HepG2 (cell line): ENCODE measurements around the gene SMOC1. TPM values are rescaled to one million over a fixed set of nuclear protein-coding genes. Genes with fewer than 3 reads are reported as not detected.

Source experiments
- ATAC-seq: fragments of 200-7000 bp; cut with Tn5 transposase; 3 replicates; pipeline ENCODE4 v1.9.1; 2020; ENCODE audit warnings: mild to moderate bottlenecking, moderate library complexity
- BruUV-seq: library from RNA; stranded (reverse); fragments of 400-500 nt; replicated peaks from 2 replicates; lab custom pipeline; 2021; lab: Mats Ljungman, UMichigan
- CTCF ChIA-PET: fragments of 300-600 bp; formaldehyde crosslinking; extraction: SDS; loops from one replicate; lab custom pipeline; 2021; ENCODE audit warnings: low total read pairs, inconsistent platforms, low intra/inter-chr PET ratio; lab: Yijun Ruan, JAX
- POLR2A ChIA-PET: fragments of 350-600 bp; sonication (Branson Sonifier 250); formaldehyde crosslinking; loops from one replicate; lab custom pipeline; 2020; ENCODE audit warnings: antibody characterized with exemption, inconsistent platforms; lab: Yijun Ruan, JAX
- DNase-seq: peaks from one replicate; pipeline ENCODE4 v3.0.0-alpha.2; 2015; ENCODE audit warnings: low spot score
- FAIRE-seq: peaks from 3 replicates; lab custom pipeline; 2011; peaks lifted over from hg19 to GRCh38; lab: Jason Lieb, UNC
- H2AFZ ChIP-seq: one replicate; pipeline ENCODE4 v1.6.1; 2011; ENCODE audit warnings: low read length, inconsistent platforms
- H3K27ac ChIP-seq: fragments of 300-600 bp; 3 replicates; pipeline ENCODE4 v1.8.0; 2011; ENCODE audit warnings: mixed run types, mild to moderate bottlenecking, mixed read lengths, low read length, inconsistent platforms; ENCODE audit not compliant: insufficient read depth; ENCODE audit errors: extremely low read length
- H3K27me3 ChIP-seq, 2 experiments: fragments of 200-600 bp in 1 of 2; 2 replicates in 1 of 2; 3 replicates in 1 of 2; pipeline versions ENCODE4 v1.6.0 to v1.8.0; 2011; ENCODE audit warnings: low read length in 2 of 2, mild to moderate bottlenecking in 2 of 2, moderate library complexity in 2 of 2, inconsistent platforms in 1 of 2; ENCODE audit not compliant: insufficient read depth in 2 of 2, control insufficient read depth in 1 of 2
- H3K36me3 ChIP-seq, 2 experiments: fragments of 200-600 bp in 1 of 2; replicated peaks in 1 of 2; 2 replicates in 1 of 2; 3 replicates in 1 of 2; pipeline versions ENCODE4 v1.5.1 to v1.8.0; 2011; ENCODE audit warnings: low read length in 2 of 2, inconsistent platforms in 1 of 2; ENCODE audit not compliant: insufficient read depth in 2 of 2, control insufficient read depth in 1 of 2
- H3K4me1 ChIP-seq: 2 replicates; pipeline ENCODE4 v1.5.1; 2012; ENCODE audit warnings: low read length, inconsistent platforms; ENCODE audit not compliant: insufficient read depth
- H3K4me2 ChIP-seq: 2 replicates; pipeline ENCODE4 v1.6.0; 2011; ENCODE audit warnings: low read depth, low read length, inconsistent platforms
- H3K4me3 ChIP-seq, 3 experiments: fragments of 200-600 bp in 1 of 3; sonication (generic), shearing (Covaris generic) in 1 of 3; replicated peaks in 1 of 3; 2 replicates each; pipeline ENCODE4 v1.5.1; 2011 to 2016; ENCODE audit warnings: low read length in 3 of 3, inconsistent platforms in 2 of 3, low read depth in 2 of 3, mild to moderate bottlenecking in 2 of 3, control low read depth in 1 of 3, mixed read lengths in 1 of 3; ENCODE audit not compliant: insufficient read depth in 1 of 3
- H3K79me2 ChIP-seq: one replicate; pipeline ENCODE4 v1.6.1; 2011; ENCODE audit warnings: low read length, inconsistent platforms; ENCODE audit not compliant: insufficient read depth
- H3K9ac ChIP-seq: 2 replicates; pipeline ENCODE4 v1.6.0; 2011; ENCODE audit warnings: mild to moderate bottlenecking, low read depth, low read length, inconsistent platforms; ENCODE audit not compliant: insufficient read depth
- H3K9me3 ChIP-seq: 2 replicates; pipeline ENCODE4 v1.5.1; 2012; ENCODE audit warnings: mild to moderate bottlenecking, low read length
- H4K20me1 ChIP-seq: 2 replicates; pipeline ENCODE4 v1.6.0; 2011; ENCODE audit warnings: inconsistent platforms, mild to moderate bottlenecking, low read length, moderate library complexity; ENCODE audit not compliant: insufficient read depth
- ATF7 ChIP-seq, 2 experiments: fragments of 450-650 bp in 1 of 2; sonication (generic) in 1 of 2; formaldehyde crosslinking in 1 of 2; IDR thresholded peaks; 2 replicates each; pipeline versions ENCODE4 v1.4.0 to v1.6.1; 2016 to 2020; ENCODE audit warnings: antibody characterized with exemption in 1 of 2, mild to moderate bottlenecking in 1 of 2, missing genetic modification reagents in 1 of 2
- DR1 ChIP-seq: sonication (generic); formaldehyde crosslinking; IDR thresholded peaks from 2 replicates; pipeline ENCODE4 v1.8.0; 2021; ENCODE audit warnings: mild to moderate bottlenecking, missing genetic modification reagents, inconsistent platforms
- GATA4 ChIP-seq: sonication (generic); IDR thresholded peaks from 2 replicates; pipeline ENCODE4 v1.6.1; 2016; ENCODE audit warnings: antibody characterized with exemption, low read depth, borderline replicate concordance
- KMT2A ChIP-seq: sonication (generic); formaldehyde crosslinking; IDR thresholded peaks from 2 replicates; pipeline ENCODE4 v1.4.0; 2020; ENCODE audit warnings: missing genetic modification reagents
- ZFP41 ChIP-seq: sonication (generic); formaldehyde crosslinking; IDR thresholded peaks from 2 replicates; pipeline ENCODE4 v1.4.0; 2020; ENCODE audit warnings: mild to moderate bottlenecking, missing genetic modification reagents, borderline replicate concordance
- ZNF543 ChIP-seq: sonication (generic); formaldehyde crosslinking; IDR thresholded peaks from 2 replicates; pipeline ENCODE4 v1.4.0; 2020; ENCODE audit warnings: mild to moderate bottlenecking, missing genetic modification reagents
- ZNF562 ChIP-seq: sonication (generic); formaldehyde crosslinking; IDR thresholded peaks from 2 replicates; pipeline ENCODE4 v1.8.0; 2022; ENCODE audit warnings: missing genetic modification reagents, borderline replicate concordance
- ZNF564 ChIP-seq: sonication (generic); formaldehyde crosslinking; IDR thresholded peaks from 2 replicates; pipeline ENCODE4 v1.8.1; 2023; ENCODE audit warnings: mild to moderate bottlenecking, missing genetic modification reagents
- whole genome bisulfite sequencing: methylation state at CpG from one replicate; pipeline ENCODE4 v1.1.6; 2017; ENCODE audit warnings: low lambda C conversion rate; 5-methylcytosine and 5-hydroxymethylcytosine counted together
- in situ Hi-C: cut with HindIII; loops from 2 replicates; pipeline ENCODE4 v1.10.0; 2017; ENCODE audit warnings: low pct_unique_long_range_greater_than_20kb; ENCODE audit not compliant: extremely low pct_ligation_motif_present
- intact Hi-C: fragments of 100-400 bp; cut with micrococcal nuclease; formaldehyde crosslinking; loops from one replicate; pipeline ENCODE4 v1.10.0; 2022; ENCODE audit not compliant: unreplicated experiment
- polyA plus RNA-seq, 8 experiments: library from polyadenylated mRNA; depleted of rRNA in 3 of 8; stranded (reverse) in 7 of 8; unstranded in 1 of 8; fragments of >200 nt; fragmentation: Illumina TruSeq in 4 of 8; extraction: Trizol in 4 of 8; gene quantifications; 2 replicates each; pipeline versions ENCODE4 v1.2.1 to v1.2.3, GENCODE V29; 2011 to 2016; ENCODE audit warnings: low read depth in 4 of 8, missing spikeins in 1 of 8, mixed read lengths in 1 of 8; ENCODE audit not compliant: insufficient read depth in 1 of 8
- total RNA-seq, 5 experiments: library from RNA; depleted of rRNA; stranded (reverse); fragments of >200 nt; fragmentation: Illumina TruSeq; extraction: Trizol; gene quantifications; 2 replicates each; pipeline ENCODE4 v1.2.3, GENCODE V29; 2016; ENCODE audit warnings: low read depth in 1 of 5

The SMOC1 gene
- total and polyA plus RNA-seq, 2 of the 13 experiments (the other 11 are each of a cell fraction or from before 2014, with no cell fraction given), result 17.8 to 35.6 TPM

DNA sequence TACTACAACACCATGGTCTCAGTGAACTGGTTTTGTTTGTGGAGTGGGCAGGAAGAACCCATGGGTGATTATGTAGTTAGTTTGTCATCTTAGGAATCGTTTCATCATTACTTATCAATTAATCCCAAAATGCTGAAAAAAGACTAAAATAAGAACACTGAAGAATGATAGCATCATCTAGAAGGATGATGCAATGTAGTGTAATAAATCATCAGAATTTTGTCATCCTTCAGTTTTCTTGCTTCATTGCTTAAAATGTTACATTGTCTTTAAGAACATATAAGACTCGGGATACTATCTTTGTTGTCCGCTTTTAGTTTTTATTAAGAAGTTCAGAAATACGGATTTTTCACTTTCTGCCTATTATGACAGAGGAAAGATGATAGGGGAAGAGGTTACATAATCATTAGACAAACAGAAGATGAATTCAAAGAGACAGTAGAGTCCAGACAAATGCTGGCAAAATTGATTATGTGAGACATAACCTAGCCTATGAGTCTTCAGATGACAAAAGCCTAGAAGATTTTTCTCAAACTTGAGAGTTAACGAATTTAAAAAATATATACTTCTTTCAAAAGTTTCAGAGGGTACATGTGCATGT is 10.8 kb upstream of the SMOC1 start (continued):
- TF ChIP-seq GATA4 (no peak), DR1 (CRISPR knock-in tag) (no peak), ZFP41 (CRISPR knock-in tag) (no peak), ZNF562 (CRISPR knock-in tag) (no peak), ATF7 (IDR thresholded peaks at IDR 0.05) (peak; percentile 52), ATF7 (CRISPR knock-in tag; IDR thresholded peaks at IDR 0.05) (no peak)

DNA sequence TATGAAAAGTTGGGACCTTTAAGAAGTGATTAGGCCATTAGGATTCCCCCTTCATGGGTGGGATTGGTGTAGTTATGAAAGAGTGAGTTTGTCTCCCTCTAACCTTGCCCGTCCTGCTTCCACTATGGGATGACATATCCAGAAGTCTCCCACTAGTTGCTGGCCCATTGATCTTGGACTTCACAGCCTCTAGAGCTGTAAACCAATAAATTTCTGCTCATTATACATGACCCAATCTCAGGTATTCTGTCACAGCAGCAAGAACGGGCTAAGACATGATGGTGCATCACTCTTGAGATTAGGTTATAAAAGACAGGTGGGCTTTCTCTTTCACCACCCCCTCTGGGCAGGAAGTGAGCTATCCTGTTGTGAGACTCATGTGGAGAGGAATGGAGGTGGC is 8.6 kb upstream of the SMOC1 start:
- no peak overlapping the region for H3K9ac ChIP-seq
- H3K36me3 ChIP-seq, result no peaks in the 10 kb centered on the region
- CTCF ChIA-PET, result no interaction called here
- intact Hi-C loops, result no loop called here
- H4K20me1 ChIP-seq, result no peaks in the 10 kb centered on the region
- POLR2A ChIA-PET, result interaction anchor here (2.3 kb wide), 1 partner anchor 9 kb away, joined by 10 read pairs; the partner anchor contains the start of gene SMOC1
- H3K27ac ChIP-seq, result no peak overlapping the region
- TF ChIP-seq KMT2A (CRISPR knock-in tag), result no peak
- peak; percentile 99 for TF ChIP-seq ZNF564 (CRISPR knock-in tag)
- TF ChIP-seq ZNF543 (CRISPR knock-in tag), result no peak
- in situ Hi-C loops, result no loop called here
- H2AFZ ChIP-seq, result no peak overlapping the region
- no peak overlapping the region for H3K4me2 ChIP-seq
- peaks cover 4% of the 10 kb centered on the region; the same call in 1 of the 2 replicates for H3K9me3 ChIP-seq
- DNase-seq (no peak), FAIRE-seq (no peak), ATAC-seq (no peak)
- no peak overlapping the region for H3K4me3 ChIP-seq
- 58% methylated on average over 2 of the region's 2 CpGs for WGBS
- H3K27me3 ChIP-seq, result no peaks in the 10 kb centered on the region
- peaks cover 43% of the 10 kb centered on the region for H3K4me1 ChIP-seq
- no peaks in the 10 kb centered on the region for H3K79me2 ChIP-seq
- no TSS peak for BruUV-seq
